ENCODE measurements around the gene MFSD12. TPM values are rescaled to one million over a fixed set of nuclear protein-coding genes. Genes with fewer than 3 reads are reported as not detected.
"Not testable (repeated sequence)": the region's sequence is repeated elsewhere in the genome, so short reads cannot be mapped to it uniquely, and the experiment has no call there.

The MFSD12 gene
- total RNA-seq, 1 experiment from 2014 or later = 50.5 TPM

DNA sequence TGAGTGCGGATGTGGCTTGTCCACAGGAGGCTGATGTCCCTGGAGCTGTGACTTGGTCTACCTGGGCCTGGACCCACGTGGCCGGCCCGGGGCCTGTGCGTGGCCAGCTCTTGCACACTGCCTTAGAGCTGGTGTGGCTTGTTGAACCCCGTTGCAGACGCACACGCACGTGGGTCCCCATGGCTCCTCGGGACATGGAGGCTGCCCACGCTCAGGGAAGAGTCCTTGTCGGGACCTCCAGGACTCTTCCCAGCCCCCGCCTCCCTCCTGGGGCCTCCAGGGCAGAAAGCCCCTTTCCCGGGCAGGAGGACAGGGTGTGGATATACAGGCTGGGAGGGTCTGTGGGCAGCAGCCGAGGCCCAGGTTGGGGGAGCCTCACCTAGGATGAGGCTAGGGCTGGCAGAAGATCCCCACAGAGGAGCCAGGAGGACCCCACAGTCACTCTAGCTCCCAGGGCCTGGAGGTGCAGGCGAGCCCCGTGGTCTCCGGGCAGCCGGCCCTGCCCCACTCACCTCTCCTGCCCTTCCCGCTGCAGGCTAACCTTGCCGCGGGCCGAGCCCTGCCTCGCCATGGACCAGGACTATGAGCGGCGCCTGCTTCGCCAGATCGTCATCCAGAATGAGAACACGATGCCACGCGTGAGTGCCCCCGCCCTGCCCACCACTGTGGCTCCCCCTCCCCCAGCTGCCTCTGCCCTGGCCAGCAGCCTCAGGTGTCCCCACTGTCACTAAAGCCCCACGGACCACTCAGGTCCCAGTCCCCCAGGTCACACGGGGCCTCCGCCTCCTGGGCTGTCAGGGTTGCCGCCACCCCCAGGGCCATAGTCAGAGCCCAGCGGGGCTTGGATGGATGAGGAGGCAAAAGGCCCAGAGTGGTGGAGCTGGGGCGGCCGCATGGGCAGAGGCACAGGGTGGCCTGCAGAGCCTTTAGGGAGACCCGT, 34.7 kb downstream of the MFSD12 start:
- DNase-seq (ENCODE audit: low read depth) = no peak

DNA sequence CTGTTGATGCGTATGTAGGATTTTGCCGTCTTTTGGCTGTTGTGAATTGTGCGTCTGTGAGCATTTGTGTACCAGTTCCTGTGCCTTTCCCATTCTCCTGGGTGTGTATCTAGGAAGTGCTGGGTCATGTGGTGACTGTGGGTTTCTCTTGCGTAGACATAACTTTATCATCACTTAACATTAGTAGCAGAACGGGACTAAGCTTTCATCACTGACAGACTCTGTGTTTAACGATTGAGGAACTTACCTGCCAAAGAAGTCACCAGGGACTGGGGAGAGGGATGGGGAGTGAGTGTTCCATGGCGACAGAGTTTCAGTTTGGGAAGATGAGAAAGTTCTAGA, 36.3 kb downstream of the MFSD12 start:
- DNase-seq (ENCODE audit: low read depth) = no peak

DNA sequence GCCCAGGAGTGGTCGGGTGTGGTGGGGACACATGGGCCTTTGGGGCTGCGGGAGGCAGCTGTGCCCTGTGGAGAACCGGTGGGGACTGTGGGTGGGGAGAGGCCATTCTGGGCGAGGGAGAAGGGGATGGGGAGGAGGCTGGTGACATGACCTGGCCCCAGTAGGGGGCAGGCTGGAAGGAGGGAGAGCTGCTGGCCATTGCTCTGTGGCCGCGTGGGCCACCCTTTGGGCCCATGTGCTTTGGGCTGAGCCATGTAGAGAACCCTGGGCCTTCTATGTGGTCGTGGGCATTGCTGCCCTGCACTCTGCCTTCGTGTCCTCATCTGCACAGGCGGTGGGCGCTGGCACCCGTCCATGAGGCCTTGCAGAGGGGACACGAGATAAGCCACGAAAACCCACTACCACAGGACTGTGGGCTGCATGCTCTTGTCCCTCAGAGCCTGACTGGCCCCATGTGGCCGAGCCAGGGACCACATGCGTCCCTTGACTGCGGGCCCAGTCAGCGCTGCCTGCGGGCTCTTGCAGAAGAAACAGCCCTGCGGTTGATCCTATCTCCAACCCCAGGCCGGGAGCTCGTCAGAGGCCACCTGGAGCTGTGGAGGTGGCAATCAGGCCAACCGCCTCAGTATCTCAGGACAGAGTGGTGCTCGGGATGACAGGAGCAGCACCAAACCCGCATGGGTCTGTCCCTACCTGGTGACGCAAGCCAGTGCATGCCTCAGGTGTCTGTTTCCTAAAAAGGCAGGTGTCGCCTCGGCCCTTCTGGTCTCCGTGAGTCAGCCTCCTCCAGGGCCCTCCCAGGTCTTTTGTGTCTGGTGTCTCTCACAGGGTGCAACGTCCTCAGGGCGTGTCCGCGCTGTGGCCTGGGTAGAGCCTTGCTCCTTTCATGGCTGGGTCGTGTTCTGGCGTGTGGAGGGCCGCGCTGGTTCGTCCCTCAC, 37.0 kb downstream of the MFSD12 start:
- no peak for DNase-seq (ENCODE audit: low read depth)

DNA sequence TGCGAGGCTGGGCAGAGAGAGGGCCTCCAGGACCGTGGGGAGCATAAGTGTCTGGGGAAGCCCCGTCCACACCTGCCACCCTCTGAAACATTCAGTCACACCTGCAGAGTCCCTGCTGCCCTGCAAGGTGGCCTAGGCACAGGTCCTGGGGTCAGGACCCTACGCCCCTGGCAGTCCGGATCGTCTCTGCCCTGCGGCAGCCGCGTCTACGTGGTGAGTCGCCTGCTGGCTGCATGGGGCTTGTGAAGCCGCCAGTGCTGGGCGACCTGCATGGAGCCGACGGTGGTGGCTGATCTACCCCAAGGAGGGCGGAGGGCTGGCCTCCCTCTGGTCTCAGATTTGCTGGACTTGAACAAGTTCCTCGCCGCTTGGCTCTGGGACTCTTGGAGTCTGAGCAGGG, 38.3 kb downstream of the MFSD12 start:
- no peak for DNase-seq (ENCODE audit: low read depth)

DNA sequence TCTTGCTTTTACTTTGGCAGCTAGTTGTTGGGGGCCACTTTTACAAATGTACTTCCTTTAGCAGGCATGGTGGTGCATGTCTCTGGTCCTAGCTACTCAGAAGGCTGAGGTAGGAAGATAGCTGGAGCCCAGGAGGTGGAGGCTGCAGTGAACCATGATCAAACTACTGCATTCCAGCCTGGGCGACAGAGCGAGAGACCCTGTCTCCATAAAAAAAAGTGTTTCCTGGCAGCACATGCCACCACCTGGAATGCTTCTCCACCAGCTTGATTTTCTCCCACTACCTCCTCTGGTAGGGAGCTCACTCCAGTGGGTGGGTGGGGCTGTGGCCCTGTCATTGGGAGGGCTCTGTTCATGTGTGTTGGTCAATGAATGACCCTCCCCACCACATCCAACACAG, 38.7 kb downstream of the MFSD12 start:
- DNase-seq (ENCODE audit: low read depth) = no peak

DNA sequence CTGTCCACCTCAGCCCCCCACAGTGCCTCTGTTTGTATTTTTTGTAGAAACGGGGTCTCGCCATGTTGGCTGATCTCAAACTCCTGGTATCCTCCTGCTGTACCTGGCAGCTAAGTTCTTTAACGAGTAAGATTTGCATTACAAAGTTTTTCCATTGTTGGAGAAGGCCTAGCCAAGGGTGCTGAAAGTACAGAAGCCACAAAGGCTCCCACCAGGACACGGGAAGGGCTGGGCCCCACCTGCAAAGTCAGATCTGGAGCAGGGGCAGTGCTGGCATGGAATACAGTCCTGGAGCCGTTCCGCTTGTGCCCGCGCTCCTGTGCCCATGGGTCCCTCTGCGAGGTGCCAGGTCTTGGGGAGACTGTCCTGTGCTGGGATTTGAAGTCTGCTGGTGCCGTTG, 39.1 kb downstream of the MFSD12 start:
- no peak for DNase-seq (ENCODE audit: low read depth)

DNA sequence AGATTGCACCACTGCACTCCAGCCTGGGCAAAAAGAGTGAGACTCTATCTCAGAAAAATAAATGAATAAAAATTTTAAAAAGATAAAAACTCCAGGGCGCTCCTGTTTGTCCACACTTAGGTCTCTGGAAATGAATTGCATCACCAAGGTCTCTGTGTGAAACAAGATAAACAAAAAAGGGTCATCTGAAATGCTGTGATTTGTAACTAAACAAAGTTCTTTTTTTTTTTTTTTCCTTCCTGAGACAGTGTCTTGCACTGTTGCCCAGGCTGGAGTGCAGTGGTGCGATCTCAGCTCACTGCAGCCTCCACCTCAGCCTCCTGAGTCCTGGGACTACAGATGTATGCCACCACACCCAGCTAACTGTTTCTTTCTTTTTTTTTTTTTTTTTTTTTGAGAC, 39.7 kb downstream of the MFSD12 start:
- no peak for DNase-seq (ENCODE audit: low read depth)

DNA sequence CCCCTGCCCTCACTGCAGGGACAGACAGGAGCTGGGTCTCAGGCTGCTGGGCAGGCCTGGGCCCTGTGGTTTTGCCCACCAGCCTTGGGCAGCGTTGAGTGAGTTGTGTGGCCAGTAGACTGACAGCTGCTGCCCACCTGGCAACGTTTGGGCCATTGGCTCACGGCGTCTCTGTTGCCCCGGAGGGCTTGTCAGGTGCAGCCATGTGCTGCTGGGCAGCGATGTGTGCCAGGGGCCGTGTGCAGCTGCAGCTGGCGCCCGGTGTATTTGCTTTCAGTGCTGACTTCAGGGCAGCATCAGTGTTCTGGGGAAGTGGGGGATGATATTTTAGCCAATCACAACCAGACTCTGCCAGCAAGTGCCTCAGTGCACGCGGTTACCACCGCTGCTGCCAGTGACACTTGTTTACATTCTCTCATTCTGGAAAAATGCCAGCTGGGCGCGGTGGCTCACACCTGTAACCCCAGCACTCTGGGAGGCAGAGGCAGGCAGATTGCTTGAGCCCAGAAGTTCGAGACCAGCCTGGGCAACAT, 40.6 kb downstream of the MFSD12 start:
- no peak for DNase-seq (ENCODE audit: low read depth)

DNA sequence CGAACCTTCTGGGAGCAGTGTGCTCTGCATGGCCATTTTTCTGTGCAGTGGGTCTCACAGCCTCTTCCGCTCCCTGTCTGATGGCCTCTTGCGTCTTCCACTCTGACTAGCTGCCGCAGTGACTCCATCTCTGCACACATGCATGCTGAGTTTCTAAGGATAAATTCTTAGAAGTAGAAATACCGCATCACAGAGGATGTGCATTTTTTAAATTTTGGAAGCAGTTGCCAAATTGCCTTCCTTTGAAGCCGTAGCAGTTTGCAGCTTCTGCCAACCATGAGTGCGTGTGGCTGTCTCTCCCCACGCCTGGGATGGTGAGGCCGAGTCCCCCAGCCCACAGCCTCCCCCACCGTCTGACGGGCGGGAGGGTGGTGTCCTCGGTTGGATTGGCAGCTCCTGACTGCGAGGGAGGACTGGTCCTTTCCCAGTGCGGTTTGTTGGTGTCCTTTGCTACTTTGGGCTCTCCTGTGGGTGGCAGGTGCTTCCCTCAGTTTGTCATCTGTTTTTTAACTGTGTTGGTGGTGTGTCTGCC, 41.4 kb downstream of the MFSD12 start:
- DNase-seq (ENCODE audit: low read depth) = no peak

DNA sequence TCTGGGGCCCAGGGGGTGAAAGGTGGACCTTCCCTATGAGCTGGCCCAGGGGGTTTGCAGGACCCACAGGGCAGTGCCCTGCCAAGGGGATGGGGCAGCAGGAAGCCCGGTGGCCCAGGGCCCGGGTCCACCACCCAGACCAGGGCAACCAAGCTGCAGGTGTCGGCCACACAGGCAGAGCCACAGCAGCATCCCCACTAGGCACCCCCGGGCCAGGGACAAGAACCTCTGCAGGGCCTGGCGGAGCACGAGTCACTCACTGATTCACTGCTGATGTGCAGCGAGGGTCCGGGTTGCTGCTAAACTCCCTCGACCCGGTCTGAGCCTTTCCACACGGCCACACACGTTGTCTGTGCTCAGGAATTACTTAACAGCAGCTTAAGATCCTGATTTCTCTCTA, 42.5 kb downstream of the MFSD12 start:
- DNase-seq (ENCODE audit: low read depth) = no peak

DNA sequence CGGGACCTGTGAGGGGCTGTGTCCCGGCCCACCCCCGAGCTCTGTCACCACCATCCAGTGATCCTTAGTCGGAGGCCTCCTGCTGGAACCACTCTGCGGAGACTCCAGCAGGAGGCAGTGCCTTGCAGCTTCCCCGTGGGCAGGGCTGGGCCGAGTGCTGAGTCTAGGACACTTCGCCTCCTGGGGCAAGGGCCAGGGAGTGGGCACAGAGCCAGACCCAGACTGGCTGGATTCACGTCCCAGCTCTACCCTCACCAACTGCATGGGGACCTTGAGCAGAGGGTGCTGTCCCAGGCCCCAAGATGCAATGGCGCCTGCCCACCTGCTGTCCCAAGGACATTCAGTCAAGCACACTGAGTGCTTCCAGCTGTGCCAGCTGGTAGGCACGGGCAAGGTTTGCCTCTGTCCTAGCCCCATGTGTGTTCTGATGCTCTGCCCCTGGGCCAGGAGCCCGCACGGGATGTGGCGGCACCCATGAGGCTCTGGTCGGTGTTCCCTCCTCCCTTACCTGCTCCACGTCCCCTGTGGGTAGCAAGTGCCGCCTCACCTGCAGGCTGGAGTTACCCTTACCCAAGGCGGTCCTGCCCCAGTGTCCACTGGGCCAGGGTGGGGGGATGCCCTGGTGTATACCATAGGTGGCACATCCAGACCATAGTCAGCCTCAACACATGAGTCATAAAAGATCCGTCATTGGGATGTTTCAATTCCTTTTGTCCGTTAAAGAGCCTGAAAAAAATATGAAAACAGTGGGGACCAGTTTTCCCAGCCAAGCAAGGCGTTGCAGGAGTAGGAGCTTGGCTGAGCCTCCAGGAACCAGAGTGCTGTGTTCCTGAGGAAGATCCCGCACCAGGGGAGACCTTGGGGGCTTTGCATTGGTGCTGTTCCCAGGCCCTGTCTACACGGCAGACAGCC, 43.9 kb downstream of the MFSD12 start:
- DNase-seq (ENCODE audit: low read depth) = no peak

DNA sequence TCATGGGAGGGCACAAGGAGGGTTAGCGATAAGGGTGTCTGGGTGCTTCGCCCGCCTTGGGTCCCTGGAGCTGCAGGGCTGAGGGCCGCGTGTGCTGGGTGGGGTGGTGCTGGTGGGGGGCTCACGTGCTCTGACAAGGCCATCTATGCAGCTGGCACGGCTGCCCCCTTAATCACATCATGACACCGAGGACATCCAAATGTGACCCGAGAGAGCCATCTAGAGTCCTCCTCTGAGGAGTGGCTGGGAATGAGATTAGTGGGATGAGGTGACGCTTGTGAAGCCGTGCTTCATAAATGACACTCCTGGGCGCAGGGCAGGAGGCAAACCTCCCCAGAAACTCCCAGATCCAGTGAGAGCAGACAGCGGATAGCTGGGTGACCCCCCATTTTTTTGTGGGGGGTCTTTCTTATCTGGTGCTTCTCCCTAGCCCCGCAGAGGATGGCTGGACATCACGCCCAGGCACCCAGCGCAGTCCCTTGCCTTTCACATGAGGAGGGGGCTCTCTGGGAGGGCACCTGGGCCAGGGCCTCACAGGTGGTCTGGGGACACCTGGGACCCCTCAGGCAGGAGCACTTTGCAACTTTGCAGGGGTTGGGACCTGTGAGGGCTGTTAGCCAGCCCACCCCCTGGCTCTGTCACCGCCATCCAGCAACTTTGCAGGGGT, 44.7 kb downstream of the MFSD12 start:
- DNase-seq (ENCODE audit: low read depth) = no peak

DNA sequence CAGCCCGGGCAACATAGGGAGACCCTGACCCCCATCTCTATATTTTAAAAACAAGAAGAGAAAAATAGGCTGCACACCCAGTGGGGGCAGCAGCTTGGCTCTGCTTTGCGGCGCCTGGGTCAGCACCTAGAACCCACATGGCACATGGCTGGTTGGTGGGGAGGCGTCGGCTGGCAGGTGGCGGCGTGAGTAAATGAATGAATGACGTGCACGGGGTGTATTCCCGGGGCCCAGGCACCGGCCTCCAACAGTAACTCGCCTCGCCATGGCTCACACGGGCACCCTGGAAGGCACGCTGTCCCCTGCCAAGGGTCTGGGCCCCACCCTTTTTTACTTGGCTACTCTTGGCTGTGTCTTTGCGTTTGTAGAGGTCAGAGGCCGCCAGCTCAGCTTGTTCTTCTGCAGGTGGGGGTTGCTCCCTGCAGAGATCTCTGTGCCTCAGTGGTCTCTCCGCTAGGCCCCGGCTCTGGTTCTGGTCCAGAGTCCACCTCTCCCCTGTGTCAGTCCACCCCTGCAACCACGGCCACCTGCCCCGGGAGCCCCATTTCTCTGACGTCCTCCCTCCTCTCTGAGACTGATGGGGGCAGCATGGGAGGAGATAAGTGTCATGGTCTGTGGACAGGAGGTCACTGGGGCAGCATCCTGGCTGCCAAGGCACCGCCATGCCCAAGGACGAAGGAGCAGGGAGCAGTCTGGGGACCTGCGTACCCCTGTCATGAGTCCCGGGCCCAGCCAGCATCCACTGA, 45.7 kb downstream of the MFSD12 start:
- no peak for DNase-seq (ENCODE audit: low read depth)

DNA sequence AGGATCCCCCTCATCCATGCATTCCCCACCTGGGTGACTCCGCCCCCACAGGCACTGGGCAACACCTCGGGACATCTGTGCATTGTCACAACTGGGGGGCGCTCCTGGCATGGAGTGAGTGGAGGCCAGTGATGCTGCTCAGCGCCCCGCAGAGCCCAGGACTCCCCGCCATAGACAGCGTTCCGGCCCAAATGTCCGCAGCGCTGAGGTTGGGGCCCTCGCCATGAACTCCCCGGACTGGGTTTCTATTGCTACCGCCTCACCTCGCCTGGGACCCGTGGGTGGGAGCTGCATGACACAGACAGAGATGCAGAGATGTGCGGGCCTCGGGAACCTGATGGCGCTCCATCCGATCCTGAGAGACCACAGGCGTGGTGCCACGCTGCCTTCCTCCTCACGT, 46.7 kb downstream of the MFSD12 start:
- DNase-seq (ENCODE audit: low read depth) = no peak

DNA sequence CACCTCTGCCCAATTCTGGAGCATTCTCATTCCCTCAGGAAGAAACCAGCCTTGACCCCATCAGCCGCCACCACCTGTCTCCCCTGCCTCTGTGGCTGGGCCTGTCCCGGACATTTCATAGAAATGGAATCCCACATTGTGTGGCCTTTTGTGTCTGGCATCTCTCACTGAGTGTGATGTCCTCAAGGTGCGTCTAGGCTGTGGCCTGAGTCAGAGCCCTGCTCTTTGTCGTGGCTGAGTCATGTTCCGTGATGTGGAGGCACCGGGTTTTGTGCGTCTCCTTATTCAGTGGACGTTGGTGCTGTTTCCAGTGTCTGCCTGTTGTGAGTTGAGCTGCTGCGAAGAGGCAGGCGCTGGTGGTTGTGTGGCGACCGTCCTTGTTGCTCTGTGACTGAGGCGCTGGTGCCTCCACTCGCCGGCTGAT, 47.8 kb downstream of the MFSD12 start:
- DNase-seq (ENCODE audit: low read depth) = peak; percentile 81

DNA sequence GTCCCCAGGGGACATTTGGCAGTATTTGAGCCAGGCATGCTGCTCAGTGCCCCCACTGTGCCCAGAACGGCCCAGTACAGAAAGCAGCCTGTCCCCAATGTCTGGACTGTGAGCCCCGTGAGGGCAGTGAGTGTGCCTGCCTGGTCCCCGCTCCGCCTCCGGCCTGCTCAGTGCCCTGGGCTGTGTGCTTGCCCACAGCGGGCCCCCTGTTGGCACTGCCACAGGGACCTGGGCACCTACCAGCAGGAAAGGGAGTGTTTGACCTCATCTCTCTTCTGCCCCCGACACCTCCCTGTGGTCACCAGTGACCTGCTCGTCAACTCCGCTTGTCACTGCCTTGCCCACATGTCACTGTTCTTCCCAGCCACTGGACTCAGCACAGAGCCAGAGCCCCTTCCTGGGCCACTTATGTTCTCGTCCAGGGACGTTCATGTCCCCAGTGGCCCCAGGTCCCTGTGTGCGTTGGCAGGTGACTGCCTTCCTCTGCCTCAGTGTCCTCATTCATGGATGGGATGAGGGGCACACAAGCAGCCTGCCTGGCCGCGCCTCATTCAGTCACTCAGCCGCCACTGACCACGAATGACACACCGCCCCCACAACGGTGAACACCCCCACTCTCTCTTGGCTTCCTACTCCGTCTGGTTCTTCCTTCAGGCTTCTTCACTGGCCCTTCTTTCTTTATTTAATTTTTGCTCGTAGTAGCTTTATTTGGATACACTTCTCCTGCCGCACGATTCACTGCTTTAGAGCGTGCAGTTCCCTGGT, 48.4 kb downstream of the MFSD12 start:
- DNase-seq (ENCODE audit: low read depth) = peak; percentile 62

DNA sequence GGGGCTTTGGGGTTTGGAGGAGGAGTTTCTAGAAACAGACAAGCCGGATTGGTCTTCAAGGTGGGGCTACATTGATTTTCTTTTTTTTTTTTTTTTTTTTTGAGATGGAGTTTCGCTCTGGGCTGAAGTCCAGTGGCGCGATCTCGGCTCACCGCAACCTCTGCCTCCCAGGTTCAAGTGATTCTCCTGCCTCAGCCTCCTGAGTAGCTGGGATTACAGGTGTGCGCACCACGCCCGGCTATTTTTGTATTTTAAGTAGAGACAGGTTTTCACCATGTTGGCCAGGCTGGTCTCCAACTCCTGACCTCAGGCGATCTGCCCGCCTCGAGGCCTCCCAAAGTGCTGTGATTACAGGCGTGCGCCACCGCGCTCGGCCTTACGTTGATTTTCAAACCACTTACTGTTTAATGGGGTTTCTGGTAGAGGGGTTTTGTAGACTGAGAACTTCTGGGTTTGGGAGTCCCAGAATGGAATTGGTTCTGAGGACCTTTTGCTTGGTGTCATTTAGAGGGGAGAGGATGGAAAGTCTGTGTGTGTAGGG, 49.2 kb downstream of the MFSD12 start:
- DNase-seq (ENCODE audit: low read depth) = not testable (repeated sequence)

DNA sequence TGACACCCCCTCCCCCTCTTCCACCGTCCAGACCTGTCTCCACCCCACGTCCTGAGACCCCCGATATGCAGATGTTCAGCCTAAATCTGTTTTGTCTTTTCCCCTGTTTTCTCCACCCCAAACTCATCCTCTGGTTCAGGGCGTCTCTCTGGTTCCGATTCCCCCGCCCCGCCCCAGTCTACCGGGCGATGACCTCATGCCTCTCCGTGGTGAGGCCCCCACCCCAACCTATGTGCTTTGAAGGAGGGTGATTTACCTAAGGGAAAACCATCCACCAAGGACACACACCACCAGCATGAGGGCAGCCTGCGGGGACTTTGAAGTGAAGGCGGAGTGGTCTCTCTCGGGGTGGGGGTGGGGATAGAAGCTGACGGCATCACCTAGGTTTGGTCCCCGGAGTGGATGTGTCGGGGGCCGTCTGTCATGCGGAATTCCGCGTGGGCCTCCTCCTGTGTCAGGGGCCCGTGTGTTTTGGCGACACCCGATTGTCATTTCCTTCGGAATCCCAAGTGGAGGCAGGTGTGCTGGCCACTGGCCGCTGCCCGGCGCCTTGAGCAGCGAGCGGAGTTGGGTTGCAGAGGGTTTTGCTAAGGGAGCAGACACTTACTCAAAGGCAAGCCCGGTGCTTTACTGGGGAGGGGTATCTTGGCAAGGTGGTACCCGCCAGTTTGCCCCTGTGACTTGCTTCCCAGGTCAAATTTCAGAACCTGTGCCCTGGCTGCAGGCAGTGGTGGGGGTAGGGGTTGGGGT, 49.8 kb downstream of the MFSD12 start:
- DNase-seq (ENCODE audit: low read depth) = peak; percentile 39

Measured in Daoy (cell line).